A549 (cell line): ENCODE data around the gene USP32. TPM values are rescaled to one million over a fixed set of nuclear protein-coding genes. Genes with fewer than 3 reads are reported as not detected.

Experiments used
- ATAC-seq, 2 experiments: fragments of 200-7000 bp in 1 of 2; fragments of >200 bp in 1 of 2; cut with Nextera tagmentation in 1 of 2; cut with Tn5 transposase in 1 of 2; 3 replicates each; pipeline versions ENCODE4 v1.8.0 to v1.9.1; 2018 to 2020; ENCODE audit warnings: mild to moderate bottlenecking in 1 of 2, moderate library complexity in 1 of 2
- CTCF ChIA-PET: fragments of 300-600 bp; sonication (Branson Sonifier 250); formaldehyde crosslinking; extraction: SDS; loops from one replicate; lab custom pipeline; 2021; ENCODE audit warnings: antibody characterized with exemption, inconsistent platforms; lab: Yijun Ruan, JAX
- POLR2A ChIA-PET: fragments of 350-600 bp; formaldehyde crosslinking; extraction: SDS; loops from one replicate; lab custom pipeline; 2021; ENCODE audit warnings: antibody characterized with exemption, inconsistent platforms; lab: Yijun Ruan, JAX
- DNase-seq, 2 experiments: peaks; one replicate each; pipeline versions ENCODE4 v3.0.0 to v3.0.0-alpha.2; 2011 to 2016; ENCODE audit warnings: low read depth in 1 of 2, low spot score in 1 of 2
- FAIRE-seq: peaks from 2 replicates; lab custom pipeline; 2011; peaks lifted over from hg19 to GRCh38; lab: Jason Lieb, UNC
- H3K27ac ChIP-seq, 2 experiments: fragments of >200 bp; sonication (Bioruptor Twin); formaldehyde crosslinking; 3 replicates each; pipeline ENCODE4 v1.5.1; 2016 to 2017
- H3K4me1 ChIP-seq: fragments of >200 bp; sonication (Bioruptor Twin); formaldehyde crosslinking; 3 replicates; pipeline ENCODE4 v1.6.1; 2016
- H3K4me2 ChIP-seq: fragments of >200 bp; sonication (Bioruptor Twin); formaldehyde crosslinking; 3 replicates; pipeline ENCODE4 v1.6.1; 2016
- H3K4me3 ChIP-seq: fragments of >200 bp; sonication (Bioruptor Twin); formaldehyde crosslinking; 3 replicates; pipeline ENCODE4 v1.5.1; 2016
- H3K9me3 ChIP-seq: fragments of >200 bp; sonication (Bioruptor Twin); formaldehyde crosslinking; 3 replicates; pipeline ENCODE4 v1.6.1; 2016
- BCL3 ChIP-seq: fragments of >200 bp; sonication (Bioruptor Twin); formaldehyde crosslinking; IDR thresholded peaks from 3 replicates; pipeline ENCODE4 v1.6.1; 2016
- BHLHE40 ChIP-seq: IDR thresholded peaks from 2 replicates; pipeline ENCODE4 v1.6.1; 2012; ENCODE audit warnings: low read depth, low read length, inconsistent platforms
- CBX2 ChIP-seq: fragments of 200-600 bp; sonication (generic); IDR thresholded peaks from 2 replicates; pipeline ENCODE4 v1.6.1; 2016; ENCODE audit warnings: low read depth, mild to moderate bottlenecking, borderline replicate concordance
- CBX8 ChIP-seq: fragments of 200-600 bp; sonication (generic); IDR thresholded peaks from 2 replicates; pipeline ENCODE4 v1.6.1; 2016
- CHD4 ChIP-seq: fragments of 200-600 bp; sonication (generic); IDR thresholded peaks from 2 replicates; pipeline ENCODE4 v1.6.1; 2016; ENCODE audit warnings: antibody characterized with exemption, mild to moderate bottlenecking, borderline replicate concordance
- EHMT2 ChIP-seq: fragments of 200-600 bp; sonication (generic); IDR thresholded peaks from 2 replicates; pipeline ENCODE4 v1.6.1; 2016; ENCODE audit warnings: antibody characterized with exemption, low read depth, mild to moderate bottlenecking, moderate library complexity
- ESRRA ChIP-seq: fragments of 150-350 bp; IDR thresholded peaks from 2 replicates; pipeline ENCODE4 v1.6.1; 2014; ENCODE audit warnings: mild to moderate bottlenecking, low read length, borderline replicate concordance
- FOSL2 ChIP-seq, 2 experiments: fragments of 450-650 bp in 1 of 2; fragments of >200 bp in 1 of 2; sonication (Bioruptor Twin) in 1 of 2; formaldehyde crosslinking; IDR thresholded peaks; 2 replicates each; pipeline versions ENCODE4 v1.5.0 to v1.6.1; 2016 to 2020; ENCODE audit warnings: mild to moderate bottlenecking in 1 of 2, moderate library complexity in 1 of 2
- HDAC2 ChIP-seq: fragments of 200-600 bp; sonication (generic); IDR thresholded peaks from 2 replicates; pipeline ENCODE4 v1.6.1; 2016
- HOXB13 ChIP-seq: fragments of 250-450 bp; sonication (Bioruptor Pico); IDR thresholded peaks from 2 replicates; pipeline ENCODE4 v1.5.0; 2020; ENCODE audit warnings: low read depth, mild to moderate bottlenecking, moderate library complexity
- HOXB5 ChIP-seq: fragments of 250-450 bp; sonication (Bioruptor Pico); IDR thresholded peaks from 2 replicates; pipeline ENCODE4 v1.5.0; 2020; ENCODE audit warnings: mild to moderate bottlenecking, moderate library complexity
- JUNB ChIP-seq: fragments of >200 bp; sonication (Bioruptor Twin); formaldehyde crosslinking; IDR thresholded peaks from 2 replicates; pipeline ENCODE4 v1.6.1; 2016
- KDM5A ChIP-seq: fragments of 200-600 bp; sonication (generic); IDR thresholded peaks from 2 replicates; pipeline ENCODE4 v1.6.1; 2016; ENCODE audit warnings: antibody characterized with exemption, mild to moderate bottlenecking
- MAZ ChIP-seq: fragments of 150-350 bp; IDR thresholded peaks from 2 replicates; pipeline ENCODE4 v1.6.1; 2014; ENCODE audit warnings: antibody characterized with exemption, low read depth, low read length, borderline replicate concordance
- NFE2L2 ChIP-seq: fragments of 150-350 bp; conservative IDR thresholded peaks from 2 replicates; pipeline ENCODE4 v1.6.1; 2014; ENCODE audit warnings: low read length
- POLR2AphosphoS2 ChIP-seq: conservative IDR thresholded peaks from 2 replicates; pipeline ENCODE4 v1.6.1; 2012; ENCODE audit warnings: low read length, improper control_type of control experiment, inconsistent platforms
- RAD21 ChIP-seq, 2 experiments: fragments of >200 bp in 1 of 2; sonication (Bioruptor Twin) in 1 of 2; formaldehyde crosslinking in 1 of 2; IDR thresholded peaks in 1 of 2; conservative IDR thresholded peaks in 1 of 2; 2 replicates in 1 of 2; 3 replicates in 1 of 2; pipeline ENCODE4 v1.6.1; 2012 to 2018; ENCODE audit warnings: inconsistent platforms in 1 of 2
- RFX5 ChIP-seq: fragments of 450-650 bp; IDR thresholded peaks from 2 replicates; pipeline ENCODE4 v1.7.1; 2014; ENCODE audit warnings: antibody characterized with exemption, mild to moderate bottlenecking, moderate library complexity
- RNF2 ChIP-seq: fragments of 200-600 bp; sonication (generic); IDR thresholded peaks from 2 replicates; pipeline ENCODE4 v1.6.1; 2016; ENCODE audit warnings: low read depth, mild to moderate bottlenecking, antibody characterized with exemption, moderate library complexity, borderline replicate concordance
- TP53 ChIP-seq: fragments of 250-450 bp; sonication (Bioruptor Pico); IDR thresholded peaks from 2 replicates; pipeline ENCODE4 v1.5.0; 2021; ENCODE audit warnings: mild to moderate bottlenecking, moderate library complexity
- ZC3H11A ChIP-seq: fragments of 450-650 bp; IDR thresholded peaks from 2 replicates; pipeline ENCODE4 v1.6.1; 2014; ENCODE audit warnings: antibody characterized with exemption, mild to moderate bottlenecking
- ZFP36 ChIP-seq: fragments of 450-650 bp; IDR thresholded peaks from 2 replicates; pipeline ENCODE4 v1.6.1; 2014; ENCODE audit warnings: borderline replicate concordance; ENCODE audit not compliant: partially characterized antibody
- ZSCAN20 ChIP-seq: fragments of 250-450 bp; sonication (Bioruptor Pico); IDR thresholded peaks from 2 replicates; pipeline ENCODE4 v1.8.0; 2022; ENCODE audit warnings: mild to moderate bottlenecking, moderate library complexity
- WGBS: methylation state at CpG from one replicate; pipeline ENCODE4 v1.1.6; 2017; ENCODE audit errors: missing lambda C conversion rate; 5-methylcytosine and 5-hydroxymethylcytosine counted together
- polyA plus RNA-seq, 4 experiments: library from polyadenylated mRNA; depleted of rRNA in 3 of 4; stranded (reverse); fragments of >200 nt; fragmentation: RNase III in 1 of 4; extraction: RNeasy Plus Mini Kit Qiagen cat#74134 plus additional on column Dnase treatment in 1 of 4; gene quantifications; 2 replicates in 3 of 4; 3 replicates in 1 of 4; pipeline ENCODE4 v1.2.3, GENCODE V29; 2011 to 2017
- TF ChIP-seq, protein P1 (sequence below): IDR thresholded peaks from 2 replicates; pipeline ENCODE4 v1.6.1; 2012; ENCODE audit warnings: low read depth, borderline replicate concordance
- TF ChIP-seq, protein P2 (sequence below): fragments of >200 bp; sonication (Bioruptor Twin); formaldehyde crosslinking; IDR thresholded peaks from 3 replicates; pipeline ENCODE4 v1.5.1; 2016

Gene USP32
- polyA plus RNA-seq, 2 of the 4 experiments (the other 2 are of a cell fraction), result 35.4 to 52.2 TPM

- Histone ChIP-seq H3K4me1 (peaks cover 9% of the 10 kb centered on the region), H3K4me3 (no peak overlapping the region), H3K27ac (no peak overlapping the region), H3K9me3 (no peaks in the 10 kb centered on the region), H3K4me2 (no peak overlapping the region)
- DNase-seq, result no peak
- CTCF ChIA-PET, result interaction anchor here (1.2 to 15.1 kb wide), 2 partner anchors 14 to 482 kb away, joined by 3 to 150 read pairs; no protein-coding TSS in a partner anchor
- FAIRE-seq, result no peak
- POLR2A ChIA-PET, result no interaction called here
- no peak for TF ChIP-seq RFX5
- TF ChIP-seq ZFP36, result no peak
- TF ChIP-seq RAD21 (conservative IDR thresholded peaks at IDR 0.05 in 1 of 2, IDR thresholded peaks at IDR 0.05 in 1 of 2), result no peak
- TF ChIP-seq JUNB, result no peak
- TF ChIP-seq, protein P1, sequence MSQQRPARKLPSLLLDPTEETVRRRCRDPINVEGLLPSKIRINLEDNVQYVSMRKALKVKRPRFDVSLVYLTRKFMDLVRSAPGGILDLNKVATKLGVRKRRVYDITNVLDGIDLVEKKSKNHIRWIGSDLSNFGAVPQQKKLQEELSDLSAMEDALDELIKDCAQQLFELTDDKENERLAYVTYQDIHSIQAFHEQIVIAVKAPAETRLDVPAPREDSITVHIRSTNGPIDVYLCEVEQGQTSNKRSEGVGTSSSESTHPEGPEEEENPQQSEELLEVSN, result no peak
- no peak for TF ChIP-seq FOSL2 (IDR thresholded peaks at IDR 0.05)
- no peak for TF ChIP-seq FOSL2 (CRISPR knock-in tag; IDR thresholded peaks at IDR 0.05)
- TF ChIP-seq RNF2, result no peak
- no peak for TF ChIP-seq MAZ
- TF ChIP-seq POLR2AphosphoS2, result no peak
- TF ChIP-seq HOXB5 (CRISPR knock-in tag), result no peak
- no peak for TF ChIP-seq HOXB13 (CRISPR knock-in tag)
- TF ChIP-seq CHD4, result no peak
- TF ChIP-seq KDM5A, result no peak
- no peak for TF ChIP-seq BCL3
- TF ChIP-seq EHMT2, result no peak
- TF ChIP-seq TP53 (CRISPR knock-in tag), result no peak
- TF ChIP-seq BHLHE40, result no peak
- TF ChIP-seq CBX2, result no peak
- no peak for TF ChIP-seq NFE2L2
- TF ChIP-seq CBX8, result no peak
- WGBS, result 72% methylated on average over 8 of the region's 8 CpGs
- no peak for ATAC-seq
Measured at GRCh38 chr17:60156746-60157145, 235.2 kb downstream of the USP32 start.

- TF ChIP-seq ZC3H11A, result no peak
- no peak for TF ChIP-seq ESRRA
- TF ChIP-seq, protein P2, sequence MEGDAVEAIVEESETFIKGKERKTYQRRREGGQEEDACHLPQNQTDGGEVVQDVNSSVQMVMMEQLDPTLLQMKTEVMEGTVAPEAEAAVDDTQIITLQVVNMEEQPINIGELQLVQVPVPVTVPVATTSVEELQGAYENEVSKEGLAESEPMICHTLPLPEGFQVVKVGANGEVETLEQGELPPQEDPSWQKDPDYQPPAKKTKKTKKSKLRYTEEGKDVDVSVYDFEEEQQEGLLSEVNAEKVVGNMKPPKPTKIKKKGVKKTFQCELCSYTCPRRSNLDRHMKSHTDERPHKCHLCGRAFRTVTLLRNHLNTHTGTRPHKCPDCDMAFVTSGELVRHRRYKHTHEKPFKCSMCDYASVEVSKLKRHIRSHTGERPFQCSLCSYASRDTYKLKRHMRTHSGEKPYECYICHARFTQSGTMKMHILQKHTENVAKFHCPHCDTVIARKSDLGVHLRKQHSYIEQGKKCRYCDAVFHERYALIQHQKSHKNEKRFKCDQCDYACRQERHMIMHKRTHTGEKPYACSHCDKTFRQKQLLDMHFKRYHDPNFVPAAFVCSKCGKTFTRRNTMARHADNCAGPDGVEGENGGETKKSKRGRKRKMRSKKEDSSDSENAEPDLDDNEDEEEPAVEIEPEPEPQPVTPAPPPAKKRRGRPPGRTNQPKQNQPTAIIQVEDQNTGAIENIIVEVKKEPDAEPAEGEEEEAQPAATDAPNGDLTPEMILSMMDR, result no peak
- no peak for TF ChIP-seq RNF2
- TF ChIP-seq HDAC2, result no peak
- TF ChIP-seq, protein P1, result no peak
- no peak for TF ChIP-seq POLR2AphosphoS2
- no peak for TF ChIP-seq ZSCAN20 (CRISPR knock-in tag)
- TF ChIP-seq, all 56 proteins: peak for 0
- 51% methylated on average over 9 of the region's 9 CpGs for WGBS
- no peak for FAIRE-seq
Measured at GRCh38 chr17:60155815-60156214, 236.1 kb downstream of the USP32 start.

More at GRCh38 chr17:60155815-60156214, 236.1 kb downstream of the USP32 start:
- Histone ChIP-seq H3K9me3 (no peaks in the 10 kb centered on the region), H3K27ac (no peak overlapping the region), H3K4me3 (no peak overlapping the region), H3K4me1 (peaks cover 2% of the 10 kb centered on the region; the same call in 2 of the 3 replicates), H3K4me2 (no peak overlapping the region)
- ATAC-seq, result no peak
- ChIA-PET CTCF (interaction anchor here (15.1 kb wide), 1 partner anchor 13 kb away, joined by 150 read pairs; no protein-coding TSS in a partner anchor), POLR2A (no interaction called here)
- DNase-seq, result no peak
